HG03159 (cell line): Measurements from ENCODE around the gene PALS2.

ENCODE experiments used
- ATAC-seq: cut with Tn5 transposase; IDR thresholded peaks from one replicate; pipeline ENCODE4 v1.9.1; 2021; ENCODE audit warnings: mild to moderate bottlenecking, moderate library complexity; ENCODE audit not compliant: unreplicated experiment

The PALS2 gene

DNA sequence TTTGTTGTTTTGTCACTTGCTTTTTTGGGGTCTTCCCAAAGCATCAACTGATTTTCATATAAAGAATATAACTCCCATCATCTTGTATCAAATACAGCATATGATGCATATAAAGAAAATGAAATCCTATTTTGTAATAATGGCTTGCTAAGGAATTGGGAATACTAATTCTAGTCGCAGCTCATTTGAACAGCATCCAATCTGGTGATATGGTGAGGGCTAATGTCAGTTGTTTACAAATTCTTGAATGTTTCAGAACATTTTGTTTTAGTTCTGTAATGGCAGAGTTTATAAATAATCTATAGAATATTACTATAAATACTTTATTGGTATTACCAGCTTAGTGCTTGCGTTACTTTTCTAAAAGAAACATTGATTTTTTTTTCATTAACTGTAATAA lies 8.9 kb downstream of the PALS2 start:
- ATAC-seq, result no peak

DNA sequence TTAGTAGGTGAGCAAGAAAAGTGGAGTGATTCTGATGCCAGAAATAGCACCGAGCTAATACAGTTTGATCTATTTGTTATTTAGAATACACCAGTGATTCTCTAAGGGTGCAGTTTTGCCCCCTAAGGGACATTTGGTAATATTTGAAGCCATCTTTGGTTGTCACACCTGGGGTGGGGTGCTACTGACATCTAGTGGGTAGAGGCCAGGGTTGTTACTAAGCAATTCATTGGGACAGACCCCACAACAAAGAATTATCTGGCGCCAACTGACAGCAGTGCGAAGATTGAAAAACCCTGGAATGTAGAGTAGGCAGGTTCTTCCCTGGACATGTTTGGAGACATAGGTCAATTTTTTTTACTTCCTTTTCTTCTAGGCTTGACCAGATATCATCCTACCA lies 14.6 kb downstream of the PALS2 start:
- peak; percentile 77 for ATAC-seq

DNA sequence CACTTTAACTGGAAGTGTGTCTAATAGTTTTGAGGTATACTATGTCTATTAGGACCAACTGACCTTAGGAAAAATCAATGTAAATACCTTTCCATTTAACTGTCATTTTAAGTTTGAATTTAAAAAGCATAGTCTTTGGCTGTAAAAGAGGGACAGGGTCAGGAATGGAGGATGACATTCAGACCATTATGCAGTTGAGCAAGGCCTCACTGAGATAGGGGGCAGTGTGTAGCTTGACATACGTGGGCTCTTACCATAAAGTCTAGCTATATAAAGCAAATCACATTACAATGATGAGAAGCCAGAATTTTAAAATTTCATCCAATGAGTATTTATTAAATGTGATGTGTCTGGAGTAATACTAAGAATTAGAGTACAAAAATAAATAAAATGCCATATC lies 17.9 kb downstream of the PALS2 start:
- no peak for ATAC-seq

DNA sequence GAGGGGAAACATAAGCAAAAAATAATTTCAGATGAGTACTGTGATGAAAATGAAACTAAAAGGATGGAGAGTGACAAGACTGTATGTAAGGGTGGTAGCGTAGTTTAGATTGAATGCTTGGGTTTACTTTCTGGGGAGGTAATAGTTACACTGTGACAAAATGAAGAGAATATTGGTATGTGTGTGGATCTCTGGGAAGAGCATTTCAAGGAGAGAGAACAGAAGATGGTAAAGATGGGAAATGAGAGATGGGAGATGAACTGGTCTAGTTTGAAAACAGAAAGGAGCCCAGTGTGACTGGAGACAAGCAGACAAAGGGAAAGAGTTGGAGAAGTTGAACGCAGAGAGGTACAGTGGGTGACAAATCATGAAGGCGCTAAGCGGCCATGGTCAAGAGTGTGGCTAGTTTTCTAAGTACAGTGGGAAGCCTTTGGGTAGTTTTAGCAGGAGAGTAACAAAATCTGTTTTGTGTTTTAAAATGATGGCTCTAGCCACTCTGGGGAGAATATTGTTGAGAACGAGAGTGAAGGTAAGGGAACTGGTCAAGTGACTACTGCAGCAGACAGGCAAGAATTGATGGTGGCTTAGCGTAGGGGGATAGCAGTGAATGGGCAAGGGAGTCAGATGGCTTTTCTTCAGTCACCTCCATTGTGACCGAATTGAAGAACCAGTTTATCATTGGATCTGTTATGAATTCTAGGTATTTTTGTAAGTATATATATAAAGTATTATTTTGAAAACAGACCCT lies 22.6 kb downstream of the PALS2 start:
- peak; percentile 66 for ATAC-seq

- ATAC-seq, result peak; percentile 41
Measured at GRCh38 chr7:24597014-24597413, 23.8 kb downstream of the PALS2 start.

- ATAC-seq, result no peak
Measured at GRCh38 chr7:24601600-24601999, 28.3 kb downstream of the PALS2 start.

DNA sequence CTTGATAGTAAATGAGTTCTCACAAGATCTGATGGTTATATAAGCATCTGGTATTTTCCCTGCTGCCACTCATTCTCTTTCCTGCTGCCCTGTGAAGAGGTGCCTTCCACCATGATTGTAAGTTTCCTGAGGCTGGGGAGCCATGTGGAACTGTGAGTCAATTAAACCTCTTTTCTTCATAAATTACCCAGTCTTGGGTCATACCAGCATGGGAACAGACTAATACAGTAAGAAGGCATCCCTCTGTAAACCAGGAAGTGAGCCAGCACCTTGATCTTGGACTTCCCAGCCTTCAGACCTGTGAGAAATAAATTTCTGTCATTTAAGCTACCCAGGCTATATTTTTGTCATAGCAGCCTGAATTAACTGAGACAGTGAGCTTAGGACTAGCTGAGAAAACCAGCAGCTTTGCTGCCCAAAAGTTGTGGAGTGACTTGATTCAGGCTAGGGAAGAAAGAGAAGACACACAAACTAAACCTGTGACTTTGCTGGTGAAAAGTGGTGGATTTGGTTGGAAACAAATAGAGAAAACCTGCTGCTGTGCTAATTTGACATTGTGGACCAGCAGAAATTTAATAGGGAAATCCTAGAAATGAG lies 29.7 kb downstream of the PALS2 start:
- ATAC-seq, result no peak

DNA sequence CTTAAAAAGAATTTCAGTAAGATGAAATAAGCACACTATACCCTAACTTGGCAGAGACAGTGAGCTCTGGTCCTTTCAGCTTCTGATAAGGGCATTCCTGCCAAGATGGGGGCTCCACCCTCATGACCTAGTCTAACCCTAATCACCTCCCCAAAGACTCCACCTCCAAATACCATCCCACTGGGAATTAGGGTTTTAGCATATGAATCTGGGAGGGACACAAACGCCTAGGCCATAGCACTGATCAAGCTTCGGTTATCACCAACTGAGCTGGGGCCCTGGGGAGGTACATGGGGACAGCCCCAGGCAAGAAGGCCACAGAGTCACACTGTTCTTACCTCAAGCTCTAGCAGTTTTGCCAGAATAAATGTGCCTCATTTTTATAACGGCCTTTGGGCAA lies 31.4 kb downstream of the PALS2 start:
- ATAC-seq, result no peak

GRCh38 chr7:24608504-24608903 lies 35.3 kb downstream of the PALS2 start:
- no peak for ATAC-seq

DNA sequence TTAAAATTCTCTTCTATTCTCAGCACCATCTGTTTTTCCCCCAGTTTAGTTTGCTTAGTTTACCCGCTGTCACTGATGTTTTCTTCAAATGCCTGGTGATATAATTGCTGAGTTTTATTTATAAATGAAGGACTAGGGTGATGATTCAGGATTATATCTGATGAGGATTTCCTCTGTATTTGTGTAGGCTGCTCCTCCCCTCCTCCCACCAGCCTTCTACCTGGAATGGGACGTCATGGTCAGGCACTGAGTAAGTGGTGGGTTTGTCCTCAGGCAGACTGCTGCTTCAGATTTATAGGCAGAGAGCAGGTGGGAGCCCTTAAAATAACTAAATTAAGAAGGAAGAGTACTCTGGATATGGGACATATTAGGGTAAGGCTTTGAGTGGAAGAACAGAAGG lies 35.8 kb downstream of the PALS2 start:
- ATAC-seq, result no peak

DNA sequence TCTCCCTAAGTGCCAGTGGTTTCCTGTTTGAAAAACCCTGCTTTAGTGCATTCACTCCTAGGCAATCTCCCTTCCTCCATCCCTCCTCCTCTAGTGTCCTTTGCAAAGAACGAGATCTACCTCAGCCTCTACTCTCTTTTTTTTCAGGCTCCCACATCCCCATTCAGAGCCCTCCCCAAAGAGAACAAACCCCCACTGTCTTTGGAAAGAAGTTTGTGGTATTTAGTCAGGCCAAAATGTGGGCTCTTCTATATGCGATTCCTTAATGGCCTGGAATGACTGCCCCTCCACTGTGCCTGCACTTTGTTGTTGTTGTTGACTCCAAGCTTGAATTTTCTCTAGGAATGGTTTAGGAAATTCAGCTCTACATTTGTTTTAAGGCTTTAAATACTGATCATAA lies 36.3 kb downstream of the PALS2 start:
- ATAC-seq, result no peak

DNA sequence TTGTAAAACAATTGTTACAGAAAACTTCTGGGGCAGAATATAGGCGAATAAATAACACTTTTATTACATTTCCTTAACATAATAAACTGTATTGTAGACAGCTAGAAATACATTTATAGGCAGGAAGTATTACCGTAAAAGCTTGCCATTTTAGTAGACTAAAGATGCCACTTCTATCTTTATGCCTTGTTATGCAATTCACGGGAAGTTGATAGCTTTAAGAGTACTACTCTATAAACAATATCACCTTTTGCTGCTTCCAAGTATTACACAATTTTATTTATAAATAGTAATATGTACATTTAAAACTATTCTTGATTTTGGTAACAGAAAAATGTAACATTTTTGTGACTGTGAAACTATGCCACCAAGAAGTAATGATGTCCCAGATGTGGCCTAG lies 37.9 kb downstream of the PALS2 start:
- ATAC-seq, result no peak

- ATAC-seq, result no peak
Measured at GRCh38 chr7:24617957-24618616, 44.8 kb downstream of the PALS2 start.

DNA sequence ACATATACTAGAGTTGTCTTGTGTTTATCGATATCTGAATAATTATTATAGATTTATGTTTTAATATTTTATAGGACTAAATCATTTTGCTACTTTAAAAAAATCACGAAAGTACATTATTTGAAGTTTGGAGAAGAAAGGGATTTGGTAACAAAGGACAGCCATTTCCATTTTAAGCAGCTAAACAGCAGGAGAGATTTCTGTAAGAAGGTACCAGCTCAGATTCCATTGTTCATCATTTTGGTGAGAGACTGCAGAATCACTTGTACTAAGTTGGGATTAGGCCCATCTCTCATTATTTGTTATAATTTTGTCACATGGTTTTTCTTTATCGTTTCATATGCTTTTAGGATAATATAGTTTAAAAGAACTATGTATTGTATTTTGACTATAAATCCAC lies 46.7 kb downstream of the PALS2 start:
- no peak for ATAC-seq

- no peak for ATAC-seq
Measured at GRCh38 chr7:24622646-24623182, 49.5 kb downstream of the PALS2 start.
